Effector memory CD4-positive, alpha-beta T cell (primary cell): ENCODE measurements around the gene SNAPC2.
A peak's percentile ranks its signal among the peaks of the same experiment; 100 is the strongest.
"Not testable (repeated sequence)": the region's sequence is repeated elsewhere in the genome, so short reads cannot be mapped to it uniquely, and the experiment has no call there.

Experiments
- DNase-seq, 3 donors: peaks; one replicate each; pipeline ENCODE4 v3.0.0-alpha.2; 2020
- H3K27ac ChIP-seq: 2 replicates; pipeline ENCODE4 v1.7.0; 2013; ENCODE audit warnings: mild to moderate bottlenecking, low read length, moderate library complexity; ENCODE audit not compliant: insufficient read depth, poor library complexity, severe bottlenecking
- H3K27me3 ChIP-seq: replicated peaks from 2 replicates; pipeline ENCODE4 v1.7.0; 2013; ENCODE audit warnings: mild to moderate bottlenecking, low read length; ENCODE audit not compliant: insufficient read depth, control insufficient read depth, poor library complexity, severe bottlenecking
- H3K36me3 ChIP-seq: 2 replicates; pipeline ENCODE4 v1.7.0; 2013; ENCODE audit warnings: mild to moderate bottlenecking, low read length, moderate library complexity; ENCODE audit not compliant: control insufficient read depth, insufficient read depth
- H3K4me1 ChIP-seq: 2 replicates; pipeline ENCODE4 v1.7.0; 2013; ENCODE audit warnings: low read length, mild to moderate bottlenecking; ENCODE audit not compliant: control insufficient read depth, insufficient read depth, poor library complexity, severe bottlenecking
- H3K4me3 ChIP-seq: 2 replicates; pipeline ENCODE4 v1.7.0; 2013; ENCODE audit warnings: low read length, low read depth, mild to moderate bottlenecking; ENCODE audit not compliant: insufficient read depth, poor library complexity, severe bottlenecking
- H3K9me3 ChIP-seq: 2 replicates; pipeline ENCODE4 v1.7.0; 2013; ENCODE audit warnings: mild to moderate bottlenecking, low read length, moderate library complexity; ENCODE audit not compliant: control insufficient read depth

The SNAPC2 gene

GRCh38 chr19:7916103-7916954, 3.8 kb upstream of the SNAPC2 start:
- Histone ChIP-seq H3K4me3 (peak overlapping the region; percentile 50), H3K27me3 (peaks cover 31% of the 10 kb centered on the region), H3K27ac (no peak overlapping the region), H3K36me3 (peaks cover 17% of the 10 kb centered on the region), H3K4me1 (peaks cover 36% of the 10 kb centered on the region), H3K9me3 (no peaks in the 10 kb centered on the region)
- DNase-seq, result peak; percentile 38 to 53 (median 49)

- Histone ChIP-seq H3K4me1 (peaks cover 42% of the 10 kb centered on the region), H3K27ac (no peak overlapping the region), H3K27me3 (peaks cover 31% of the 10 kb centered on the region), H3K36me3 (peaks cover 11% of the 10 kb centered on the region), H3K4me3 (peak overlapping the region; percentile 40), H3K9me3 (no peaks in the 10 kb centered on the region)
- DNase-seq, result no peak
These were observed 3.2 kb upstream of the SNAPC2 start for GRCh38 chr19:7916955-7917266.

DNA sequence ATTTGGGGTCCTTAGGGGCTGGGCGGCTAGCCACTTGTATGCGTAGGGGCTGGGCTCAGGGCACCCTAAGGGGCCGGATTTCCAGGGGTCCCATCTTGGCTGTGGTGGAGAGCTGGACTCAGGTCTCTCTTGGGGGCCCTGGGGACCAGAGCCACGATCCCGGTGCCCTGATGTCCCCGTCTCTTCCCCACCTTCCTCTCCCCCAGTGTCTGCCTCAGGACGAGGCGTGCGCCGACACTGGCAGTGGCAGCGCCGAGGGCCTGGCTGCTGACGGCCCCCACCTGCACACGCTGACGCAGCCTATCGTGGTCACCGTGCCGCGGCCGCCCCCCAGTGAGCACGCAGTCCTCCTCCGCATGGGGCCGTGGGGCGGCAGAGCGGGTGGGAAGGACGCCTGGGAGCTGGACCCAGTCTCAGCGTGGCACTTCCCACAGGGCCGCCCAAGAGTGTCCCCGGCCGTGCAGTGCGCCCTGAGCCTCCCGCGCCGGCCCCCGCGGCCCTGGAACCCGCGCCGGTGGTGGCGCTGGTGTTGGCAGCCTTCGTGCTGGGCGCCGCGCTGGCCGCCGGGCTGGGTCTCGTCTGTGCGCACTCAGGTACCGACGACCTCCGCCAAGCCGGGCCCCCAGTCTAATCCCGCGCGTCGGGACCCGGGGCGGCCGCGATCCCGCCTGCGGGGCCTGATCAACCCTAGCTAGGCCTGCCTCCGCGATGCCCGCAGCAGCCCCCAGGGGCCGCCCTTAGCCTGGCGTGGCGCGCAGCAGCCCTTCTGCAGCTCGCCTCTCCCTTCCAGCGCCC, 2.7 kb upstream of the SNAPC2 start:
- no peak overlapping the region for H3K27ac ChIP-seq
- peak in 1 of 3 donors; percentile 39 for DNase-seq
- H3K9me3 ChIP-seq, result no peaks in the 10 kb centered on the region
- peaks cover 43% of the 10 kb centered on the region for H3K4me1 ChIP-seq
- H3K36me3 ChIP-seq, result peaks cover 12% of the 10 kb centered on the region
- H3K4me3 ChIP-seq, result peak overlapping the region; percentile 40
- peaks cover 31% of the 10 kb centered on the region for H3K27me3 ChIP-seq

GRCh38 chr19:7918062-7918614, 2.0 kb upstream of the SNAPC2 start:
- peaks cover 31% of the 10 kb centered on the region for H3K27me3 ChIP-seq
- H3K36me3 ChIP-seq, result peaks cover 13% of the 10 kb centered on the region
- not testable (repeated sequence) for H3K9me3 ChIP-seq, H3K27ac ChIP-seq, DNase-seq
- peaks cover 43% of the 10 kb centered on the region for H3K4me1 ChIP-seq
- H3K4me3 ChIP-seq, result peak overlapping the region; percentile 40

- DNase-seq, result no peak
- Histone ChIP-seq H3K27me3 (peaks cover 31% of the 10 kb centered on the region), H3K4me1 (peaks cover 43% of the 10 kb centered on the region), H3K27ac (no peak overlapping the region), H3K4me3 (no peak overlapping the region), H3K36me3 (peaks cover 15% of the 10 kb centered on the region), H3K9me3 (no peaks in the 10 kb centered on the region)
These were observed 1.3 kb upstream of the SNAPC2 start for GRCh38 chr19:7918615-7919421.

GRCh38 chr19:7920519-7921301, 572 bp downstream of the SNAPC2 start:
- Histone ChIP-seq H3K36me3 (peaks cover 15% of the 10 kb centered on the region), H3K4me3 (peak overlapping the region; percentile 90), H3K27ac (peak overlapping the region; percentile 72), H3K27me3 (peaks cover 29% of the 10 kb centered on the region), H3K4me1 (peaks cover 51% of the 10 kb centered on the region), H3K9me3 (no peaks in the 10 kb centered on the region)
- peak; percentile 99 to 100 (median 99) for DNase-seq

- peaks cover 15% of the 10 kb centered on the region for H3K36me3 ChIP-seq
- H3K27me3 ChIP-seq, result peaks cover 22% of the 10 kb centered on the region
- peak overlapping the region; percentile 24 for H3K4me3 ChIP-seq
- peak overlapping the region; percentile 54 for H3K27ac ChIP-seq
- H3K4me1 ChIP-seq, result peaks cover 46% of the 10 kb centered on the region
- no peaks in the 10 kb centered on the region for H3K9me3 ChIP-seq
- DNase-seq, result no peak
These were observed 1.3 kb downstream of the SNAPC2 start for GRCh38 chr19:7921302-7921966.

DNA sequence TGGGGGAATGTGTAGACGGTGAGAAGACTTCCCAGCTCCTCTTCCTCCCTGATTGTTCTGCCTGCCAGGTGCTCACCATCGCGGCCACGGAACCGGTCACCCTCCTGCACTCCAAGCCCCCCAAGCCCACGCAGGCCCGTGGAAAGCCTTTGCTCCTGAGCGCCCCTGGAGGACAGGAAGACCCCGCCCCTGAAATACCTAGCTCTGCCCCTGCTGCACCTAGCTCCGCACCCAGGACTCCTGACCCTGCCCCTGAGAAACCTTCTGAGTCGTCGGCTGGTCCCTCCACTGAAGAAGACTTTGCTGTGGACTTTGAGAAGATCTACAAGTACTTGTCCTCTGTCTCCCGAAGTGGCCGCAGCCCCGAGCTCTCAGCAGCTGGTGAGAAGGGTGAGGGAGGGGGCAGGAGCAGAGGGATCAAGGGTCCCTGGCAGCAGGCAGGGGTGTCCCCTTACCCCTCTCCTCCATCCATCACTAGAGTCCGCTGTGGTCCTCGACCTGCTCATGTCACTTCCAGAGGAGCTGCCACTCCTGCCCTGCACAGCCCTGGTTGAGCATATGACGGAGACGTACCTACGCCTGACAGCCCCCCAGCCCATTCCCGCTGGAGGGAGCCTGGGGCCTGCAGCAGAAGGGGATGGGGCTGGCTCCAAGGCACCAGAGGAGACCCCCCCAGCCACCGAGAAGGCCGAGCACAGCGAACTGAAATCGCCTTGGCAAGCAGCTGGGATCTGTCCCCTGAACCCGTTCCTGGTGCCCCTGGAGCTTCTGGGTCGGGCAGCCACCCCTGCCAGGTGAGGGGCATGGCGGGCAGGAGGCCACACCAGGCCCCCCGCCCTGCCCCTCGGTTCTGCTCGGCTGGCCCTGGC, 2.1 kb downstream of the SNAPC2 start:
- peak overlapping the region; percentile 17 for H3K27ac ChIP-seq
- H3K9me3 ChIP-seq, result no peaks in the 10 kb centered on the region
- H3K4me1 ChIP-seq, result peaks cover 42% of the 10 kb centered on the region
- peaks cover 16% of the 10 kb centered on the region for H3K27me3 ChIP-seq
- no peak for DNase-seq
- H3K36me3 ChIP-seq, result peaks cover 15% of the 10 kb centered on the region
- no peak overlapping the region for H3K4me3 ChIP-seq
